Skin of body (tissue), 2 donors: ENCODE data around the gene HOXD1. TPM values are rescaled to one million over a fixed set of nuclear protein-coding genes. Genes with fewer than 3 reads are reported as not detected.

Experiments
- DNase-seq: peaks from one replicate; lab custom pipeline; 2025; lab: John Stamatoyannopoulos, UW
- total RNA-seq: library from RNA; depleted of rRNA; stranded (reverse); fragments of >200 nt; gene quantifications from one replicate; pipeline ENCODE4 v1.2.3, GENCODE V29; 2014

HOXD1 gene
- total RNA-seq, 1 donor from 2014 or later = 0.30 TPM

- no peak for DNase-seq
Measured at GRCh38 chr2:176182671-176183070, 5.8 kb upstream of the HOXD1 start.

- no peak for DNase-seq
Measured at GRCh38 chr2:176184749-176185148, 3.7 kb upstream of the HOXD1 start.

- no peak for DNase-seq
Measured at GRCh38 chr2:176186024-176186423, 2.4 kb upstream of the HOXD1 start.

- DNase-seq = no peak
Measured at GRCh38 chr2:176187200-176187898, 1.1 kb upstream of the HOXD1 start.

GRCh38 chr2:176188774-176189680 lies 559 bp downstream of the HOXD1 start:
- no peak for DNase-seq

- DNase-seq = no peak
Measured at GRCh38 chr2:176189681-176190641, 1.5 kb downstream of the HOXD1 start.

- DNase-seq = no peak
Measured at GRCh38 chr2:176192351-176192750, 3.9 kb downstream of the HOXD1 start.

- DNase-seq = no peak
Measured at GRCh38 chr2:176193048-176193447, 4.6 kb downstream of the HOXD1 start.

- DNase-seq = no peak
Measured at GRCh38 chr2:176199902-176200301, 11.4 kb downstream of the HOXD1 start.

- no peak for DNase-seq
Measured at GRCh38 chr2:176200971-176201370, 12.5 kb downstream of the HOXD1 start.

GRCh38 chr2:176202491-176202890 lies 14.0 kb downstream of the HOXD1 start:
- no peak for DNase-seq

GRCh38 chr2:176205126-176205525 lies 16.7 kb downstream of the HOXD1 start:
- DNase-seq = no peak

- DNase-seq = no peak
Measured at GRCh38 chr2:176206136-176206535, 17.7 kb downstream of the HOXD1 start.

GRCh38 chr2:176206682-176207081 lies 18.2 kb downstream of the HOXD1 start:
- peak; percentile 76 for DNase-seq

GRCh38 chr2:176211110-176211509 lies 22.6 kb downstream of the HOXD1 start:
- DNase-seq = no peak

GRCh38 chr2:176212276-176212675 lies 23.8 kb downstream of the HOXD1 start:
- DNase-seq = no peak

GRCh38 chr2:176213406-176213805 lies 24.9 kb downstream of the HOXD1 start:
- DNase-seq = no peak

GRCh38 chr2:176227874-176228273 lies 39.4 kb downstream of the HOXD1 start:
- no peak for DNase-seq

GRCh38 chr2:176234156-176234555 lies 45.7 kb downstream of the HOXD1 start:
- DNase-seq = no peak

GRCh38 chr2:176234940-176235339 lies 46.5 kb downstream of the HOXD1 start:
- no peak for DNase-seq

- no peak for DNase-seq
Measured at GRCh38 chr2:176237456-176237855, 49.0 kb downstream of the HOXD1 start.

GRCh38 chr2:176239031-176239430 lies 50.6 kb downstream of the HOXD1 start:
- DNase-seq = no peak
